Adrenal gland (tissue), 5 donors: ENCODE results near the gene SERPINB7.

Experiments
- CTCF ChIP-seq, 6 experiments: fragments of 450-650 bp in 4 of 6; fragments of 200-600 bp in 2 of 6; sonication (generic) in 1 of 6; IDR thresholded peaks; 1 replicate in 5 of 6; 2 replicates in 1 of 6; pipeline versions ENCODE4 v1.5.1 to v1.8.0; 2016 to 2021; ENCODE audit warnings: antibody characterized with exemption in 6 of 6, mild to moderate bottlenecking in 2 of 6, moderate library complexity in 1 of 6
- POLR2A ChIP-seq, 2 donors: fragments of 450-650 bp; IDR thresholded peaks; one replicate each; pipeline ENCODE4 v1.6.1; 2017; ENCODE audit warnings: antibody characterized with exemption in 2 of 2, mild to moderate bottlenecking in 2 of 2, moderate library complexity in 1 of 2
- donor health status: DM: no; HTN: no; CAD: no.

- TF ChIP-seq POLR2A (IDR thresholded peaks at IDR 0.05), result no peak
- TF ChIP-seq CTCF (IDR thresholded peaks at IDR 0.05), result no peak
Observed at GRCh38 chr18:63789327-63789726, 14.1 kb downstream of the SERPINB7 start.
